Hematopoietic multipotent progenitor cell treated with erythropoietin and hydrocortisone succinate and interleukin-3 and kit ligand, for 17 days (in vitro differentiated cells): ENCODE results near the gene RPL12.

Experiments used
- DNase-seq: peaks from one replicate; pipeline ENCODE4 v3.0.0-alpha.2; 2015; ENCODE audit warnings: low spot score

The RPL12 gene

DNA sequence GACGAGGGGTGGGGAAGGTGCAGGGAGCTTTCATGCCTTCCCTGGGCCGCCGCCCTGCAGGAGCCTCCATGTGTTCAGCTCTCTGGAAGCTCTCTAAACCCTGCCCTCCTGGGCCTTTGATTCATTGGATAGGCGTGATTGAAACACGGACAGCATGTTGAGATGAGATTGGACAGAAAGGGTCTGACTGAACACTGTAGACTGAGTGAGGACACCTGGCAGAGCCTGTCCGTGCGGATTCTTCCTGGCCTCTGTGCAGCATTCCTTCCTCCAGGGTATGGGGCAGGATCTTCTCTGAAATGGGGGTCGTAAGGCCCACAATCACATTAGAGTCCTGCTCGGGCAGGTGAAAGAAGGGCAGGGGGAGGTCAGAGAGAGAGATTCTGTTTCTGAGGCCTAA lies 12.8 kb downstream of the RPL12 start:
- DNase-seq, result no peak

DNA sequence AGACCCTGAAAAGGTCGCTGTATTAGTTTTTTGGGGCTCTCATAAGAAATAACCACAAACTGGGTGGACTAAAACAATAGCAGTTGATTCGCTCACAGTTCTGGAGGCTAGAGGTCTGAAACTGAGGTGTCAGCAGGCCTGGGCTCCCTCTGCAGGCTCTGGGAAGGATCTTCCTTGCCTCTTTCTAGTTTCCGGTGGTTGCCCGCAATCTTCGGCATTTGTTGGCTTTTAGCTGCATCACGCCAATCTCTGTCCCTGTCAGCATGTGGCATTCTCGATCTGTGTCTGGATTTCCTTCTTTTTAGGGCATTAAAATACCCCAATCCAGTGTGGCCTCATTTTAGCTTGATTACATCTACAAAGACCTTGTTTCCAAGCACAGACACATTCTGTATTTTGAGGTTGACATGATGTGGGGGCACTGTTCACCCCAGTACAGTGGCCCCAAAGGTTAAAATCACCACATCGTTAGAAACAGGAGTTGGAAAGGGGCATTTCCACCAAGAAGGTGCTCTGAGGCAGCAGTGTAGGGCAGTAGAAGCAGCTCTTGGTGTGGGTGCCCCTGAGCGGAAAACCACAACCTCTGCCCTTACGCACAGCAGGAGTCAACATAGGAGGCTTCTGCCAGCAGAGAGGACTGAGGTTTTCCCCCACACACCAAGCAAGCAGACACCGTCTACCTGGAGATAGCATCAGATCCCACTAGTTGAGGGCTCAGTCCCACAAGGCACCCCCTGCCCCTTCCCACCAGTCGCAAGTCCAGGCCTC lies 13.5 kb downstream of the RPL12 start:
- no peak for DNase-seq

DNA sequence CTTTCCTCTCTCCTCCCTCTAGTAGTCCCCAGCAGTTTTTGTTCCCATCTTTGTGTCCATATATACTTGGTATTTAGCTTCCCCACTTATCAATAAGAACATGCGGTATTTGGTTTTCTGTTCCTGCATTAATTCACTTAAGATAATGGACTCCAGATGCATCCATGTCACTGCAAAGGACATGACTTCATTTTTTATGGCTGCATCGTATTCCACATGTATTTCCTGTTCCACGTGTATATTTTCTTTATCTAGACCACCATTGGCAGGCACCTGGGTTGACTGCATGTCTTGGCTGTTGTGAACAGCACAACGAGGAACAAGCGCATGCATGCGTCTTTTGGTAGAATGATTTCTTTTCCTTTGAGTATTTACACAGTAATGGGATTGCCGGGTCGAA lies 20.8 kb downstream of the RPL12 start:
- no peak for DNase-seq

DNA sequence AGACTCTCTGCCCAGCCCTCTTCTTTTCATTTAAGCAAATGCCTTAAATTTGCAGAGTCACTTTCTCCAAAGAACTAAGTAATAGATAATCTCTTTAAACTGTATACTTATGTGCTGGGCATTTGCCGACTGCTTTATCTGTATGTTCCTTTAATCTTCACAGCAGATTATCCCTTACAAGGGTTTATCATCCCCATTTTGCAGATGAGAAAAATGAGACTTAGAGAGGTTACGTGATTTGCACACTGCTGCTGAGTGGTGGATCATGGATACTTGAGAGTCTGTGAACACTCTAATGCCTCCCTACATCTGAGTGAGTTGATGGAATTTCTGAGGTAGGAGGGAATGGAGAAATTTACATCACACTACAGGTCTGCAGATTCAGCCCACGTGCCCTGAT lies 22.9 kb downstream of the RPL12 start:
- DNase-seq, result no peak

DNA sequence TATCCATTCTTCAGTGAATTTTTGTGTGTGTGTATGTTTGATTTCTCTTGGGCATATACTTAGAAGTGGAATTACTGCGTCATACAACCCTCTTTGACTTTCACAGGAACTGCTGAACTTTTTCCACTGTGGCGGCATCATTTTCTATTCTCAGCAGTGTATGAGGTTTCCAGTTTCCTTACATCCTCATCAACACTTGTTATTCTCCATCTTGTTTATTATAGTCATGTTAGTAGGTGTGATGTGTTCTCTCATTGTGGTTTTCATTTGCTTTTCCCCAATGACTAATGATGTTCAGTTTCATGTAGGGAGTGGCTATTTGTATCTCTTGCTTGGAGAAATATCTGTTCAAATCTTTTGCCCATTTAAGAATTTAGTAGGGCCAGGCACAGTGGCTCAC lies 24.4 kb downstream of the RPL12 start:
- no peak for DNase-seq

DNA sequence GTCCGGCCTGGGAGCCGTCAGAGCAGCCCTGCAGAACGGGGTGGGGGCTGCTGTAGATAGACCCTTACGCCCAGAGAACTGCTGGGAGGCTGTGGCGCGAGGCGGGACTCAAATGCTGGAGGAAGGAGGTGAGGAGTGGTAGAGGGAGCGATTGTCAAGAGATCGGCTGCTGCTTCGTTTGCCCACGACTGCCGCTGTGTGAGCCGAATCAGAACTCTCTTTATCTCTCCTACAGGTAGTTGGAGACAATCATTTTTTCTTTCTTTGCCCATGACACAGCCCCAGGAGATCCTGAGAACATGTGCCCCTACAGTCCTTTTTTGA lies 26.6 kb downstream of the RPL12 start:
- DNase-seq, result no peak

DNA sequence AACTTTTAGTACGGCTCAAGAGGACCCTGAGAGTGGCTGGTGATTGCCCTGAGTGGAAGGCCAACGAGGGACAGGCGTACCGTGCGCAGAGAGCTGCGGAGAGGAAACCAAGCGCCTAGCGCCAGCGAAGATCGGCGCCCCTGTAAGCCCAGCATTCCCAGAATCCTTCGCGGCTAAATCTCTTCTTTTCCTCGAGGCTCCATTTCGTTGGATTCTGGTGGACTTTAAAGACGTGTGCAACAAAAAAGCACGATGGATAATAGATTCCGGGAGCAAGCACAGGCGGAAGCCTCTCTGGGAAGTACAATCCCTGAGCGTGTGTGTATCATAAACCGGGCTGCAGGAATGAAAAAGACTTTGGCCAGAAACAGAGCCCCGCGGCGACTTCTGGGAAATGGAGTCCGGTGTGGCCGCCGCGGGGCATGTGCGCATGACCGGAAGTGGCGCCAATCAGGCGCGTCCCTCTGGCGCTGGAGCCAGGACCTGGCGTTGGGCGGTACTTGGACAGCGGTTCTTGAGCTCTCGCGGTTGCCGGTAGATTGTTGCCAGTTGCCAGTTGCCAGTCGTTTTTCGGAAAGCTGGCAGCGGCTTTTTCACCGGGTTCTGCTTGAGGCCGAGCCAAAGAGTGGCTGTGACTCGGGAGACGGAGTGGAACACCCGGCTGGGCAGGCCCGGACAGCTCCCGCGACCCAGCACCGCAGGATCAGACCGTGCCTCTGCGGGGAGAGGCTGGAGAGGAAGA lies 27.1 kb downstream of the RPL12 start, which contains the start of gene ZNF79:
Gene ZNF79, plus strand, starts transcription at position 449 of the 742 bp plus-strand sequence. CDS start 406 bp downstream, outside the sequence.
- peak; percentile 95 for DNase-seq

DNA sequence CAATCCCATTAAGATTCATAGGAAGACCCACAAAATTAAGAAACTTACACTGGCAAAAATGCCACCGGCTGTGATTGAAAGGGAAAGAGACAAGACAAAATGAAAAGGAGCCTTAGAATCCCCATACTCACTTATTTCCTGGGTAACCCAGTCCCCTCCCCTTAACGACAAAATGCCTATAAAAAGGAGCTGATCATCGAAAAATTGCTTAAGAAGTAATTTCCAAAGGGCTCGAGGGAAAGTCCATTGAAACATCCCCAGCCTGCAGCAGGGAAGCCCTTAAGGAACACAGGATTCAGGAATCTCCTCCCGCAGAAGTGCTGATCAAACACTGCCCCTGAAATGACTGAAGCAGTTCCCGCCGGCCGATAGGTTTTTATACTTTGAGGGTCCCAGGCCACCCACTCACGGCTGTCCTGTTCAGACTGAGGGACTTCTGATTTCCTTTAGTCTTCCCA lies 27.7 kb downstream of the RPL12 start:
- no peak for DNase-seq

DNA sequence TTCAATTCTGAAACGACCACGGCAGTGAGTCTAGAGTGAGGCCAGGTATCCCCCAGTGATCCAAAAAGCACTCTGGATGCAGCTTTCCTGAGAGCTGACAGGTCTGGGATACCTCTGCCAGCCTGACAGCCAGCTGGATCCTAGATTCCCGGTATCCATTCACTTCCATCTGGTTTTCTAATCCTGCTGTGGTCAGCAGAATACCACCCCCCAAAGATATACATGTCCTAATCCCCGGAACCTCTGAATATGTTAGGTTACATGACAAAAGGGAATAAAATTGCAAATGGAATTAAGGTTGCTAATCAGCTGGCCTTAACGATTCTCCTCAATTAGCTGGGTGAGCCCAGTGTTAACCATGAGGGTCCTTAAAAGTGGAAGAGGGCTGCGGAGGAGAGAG lies 28.4 kb downstream of the RPL12 start:
- DNase-seq, result no peak

DNA sequence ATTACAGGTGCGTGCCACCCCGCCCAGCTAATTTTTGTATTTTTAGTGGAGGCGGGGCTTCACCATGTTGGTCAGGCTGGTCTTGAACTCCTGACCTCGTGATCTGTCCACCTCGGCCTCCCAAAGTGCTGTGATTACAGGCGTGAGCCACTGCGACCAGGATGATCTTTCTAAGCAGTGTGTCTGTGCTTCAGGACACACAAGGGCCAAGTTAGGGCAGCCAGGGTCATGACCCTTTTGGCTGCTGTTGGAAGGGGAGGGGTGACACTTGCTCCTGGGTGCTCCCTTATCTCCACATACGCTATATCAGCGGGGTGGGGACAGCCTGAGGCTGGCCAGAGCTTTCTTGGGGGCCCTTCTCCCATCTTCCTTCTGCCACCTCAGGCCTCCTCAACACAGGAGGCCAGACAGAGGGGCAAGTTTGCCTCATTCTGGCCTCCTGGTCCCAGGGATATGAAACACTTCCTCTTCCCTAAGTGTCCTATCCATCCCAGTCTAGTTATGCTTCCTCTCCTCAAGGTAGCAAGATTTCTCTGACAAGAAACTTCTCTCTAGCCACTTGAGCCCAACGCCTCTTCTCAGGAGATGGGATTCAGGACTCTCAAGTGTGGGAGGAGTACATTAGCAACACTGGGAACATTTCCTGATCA lies 28.9 kb downstream of the RPL12 start:
- no peak for DNase-seq

DNA sequence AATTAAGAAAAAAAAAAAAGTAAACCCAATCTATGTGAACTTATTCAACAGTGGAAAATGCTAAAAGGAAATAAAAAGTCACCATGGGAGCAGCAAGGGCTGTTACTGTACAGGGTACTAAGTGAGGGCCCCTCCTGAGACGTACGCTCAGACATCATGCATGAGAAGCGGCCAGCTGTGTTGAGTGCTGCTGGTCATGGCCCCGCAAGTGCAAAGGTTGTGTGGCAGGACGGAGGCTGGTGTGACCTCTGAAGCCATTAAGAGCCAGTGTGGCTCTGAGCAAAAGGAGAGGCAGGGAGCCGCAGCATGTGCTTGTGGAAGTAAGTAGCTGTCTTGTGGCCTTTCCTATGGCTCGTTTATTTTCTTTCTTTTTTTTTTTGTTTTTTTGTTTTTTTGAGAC lies 30.1 kb downstream of the RPL12 start:
- DNase-seq, result no peak

DNA sequence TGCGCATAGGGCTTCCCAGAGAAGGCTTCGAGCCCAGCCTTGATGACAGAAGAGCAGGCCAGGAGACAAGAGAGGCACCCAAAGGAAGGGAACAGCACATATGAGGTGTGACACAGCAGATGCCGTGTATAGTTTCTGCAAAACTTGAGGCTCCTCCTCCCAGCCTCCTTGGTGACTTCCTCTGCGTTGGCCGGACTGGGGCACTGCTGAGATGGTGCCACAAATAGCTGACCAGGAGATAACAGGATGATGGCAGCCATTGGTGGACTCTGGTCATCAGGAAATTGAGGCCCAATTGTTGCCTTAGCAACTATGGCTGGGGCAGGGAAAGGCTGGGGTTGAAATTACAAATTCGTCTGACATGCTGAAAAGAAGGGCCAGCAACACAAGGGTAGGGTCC lies 31.9 kb downstream of the RPL12 start:
- no peak for DNase-seq

DNA sequence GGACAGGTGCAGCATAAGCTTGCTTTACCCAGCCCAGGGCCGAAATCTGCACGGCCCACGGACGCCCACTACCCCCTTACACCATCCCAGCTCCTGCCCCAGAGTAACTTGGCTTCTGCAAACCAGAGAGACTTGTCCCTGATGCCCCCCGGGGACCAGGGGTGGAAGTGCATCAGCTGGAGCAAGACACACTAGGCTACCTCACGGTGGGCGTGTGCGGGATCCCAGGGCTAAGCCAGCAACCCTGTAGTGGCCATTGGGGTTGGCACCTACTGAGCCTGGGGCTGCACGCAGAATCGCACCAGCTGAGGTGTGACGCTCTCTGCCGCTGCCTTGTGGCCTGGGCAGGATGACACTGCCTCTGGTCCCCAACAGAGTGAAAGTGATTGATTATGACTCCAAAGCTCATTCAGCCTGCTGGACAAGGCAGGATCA lies 33.2 kb downstream of the RPL12 start:
- DNase-seq, result no peak

DNA sequence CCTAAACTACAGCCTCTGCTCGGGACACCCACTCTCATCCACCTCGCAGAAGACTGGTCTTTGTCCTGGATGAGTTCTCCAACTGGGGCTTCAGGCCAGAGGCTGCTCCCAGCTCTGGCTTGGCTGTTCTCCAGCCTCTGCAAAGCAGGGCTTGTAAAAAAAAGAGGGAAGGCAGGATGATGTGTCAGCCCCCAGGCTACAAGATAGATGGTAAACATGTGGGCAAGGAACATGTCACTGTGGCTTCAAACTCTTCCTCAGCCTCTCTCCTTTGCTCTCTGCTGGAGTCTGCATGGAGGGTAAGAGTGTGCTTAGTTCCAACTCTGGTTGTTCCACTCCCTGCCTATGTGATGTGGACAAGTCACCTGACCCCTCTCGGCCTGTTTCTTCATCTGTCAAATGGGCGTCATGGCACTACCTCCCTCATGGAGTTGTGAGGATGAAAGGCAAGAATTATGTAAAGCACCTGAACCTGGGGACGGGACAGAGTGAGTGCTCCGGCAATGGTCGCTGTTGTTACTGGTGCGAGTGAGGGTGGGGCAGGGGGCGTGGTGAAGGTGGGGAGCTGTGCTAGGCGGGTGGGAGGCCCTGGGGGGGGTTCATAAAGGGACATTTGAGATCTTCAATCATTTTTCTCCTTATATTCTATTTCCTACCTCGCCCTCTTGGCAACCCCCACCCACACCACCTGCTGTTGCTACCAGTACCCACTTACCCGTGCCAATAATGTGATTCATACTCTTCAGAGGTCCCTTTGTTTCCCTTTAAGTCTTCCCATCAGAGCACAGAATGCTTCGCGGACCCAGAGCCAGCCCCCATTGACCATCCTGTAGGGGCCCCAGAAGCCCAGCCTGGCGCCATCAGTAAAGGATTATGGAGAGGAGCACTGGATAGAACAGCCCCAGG lies 33.8 kb downstream of the RPL12 start:
- DNase-seq, result no peak

DNA sequence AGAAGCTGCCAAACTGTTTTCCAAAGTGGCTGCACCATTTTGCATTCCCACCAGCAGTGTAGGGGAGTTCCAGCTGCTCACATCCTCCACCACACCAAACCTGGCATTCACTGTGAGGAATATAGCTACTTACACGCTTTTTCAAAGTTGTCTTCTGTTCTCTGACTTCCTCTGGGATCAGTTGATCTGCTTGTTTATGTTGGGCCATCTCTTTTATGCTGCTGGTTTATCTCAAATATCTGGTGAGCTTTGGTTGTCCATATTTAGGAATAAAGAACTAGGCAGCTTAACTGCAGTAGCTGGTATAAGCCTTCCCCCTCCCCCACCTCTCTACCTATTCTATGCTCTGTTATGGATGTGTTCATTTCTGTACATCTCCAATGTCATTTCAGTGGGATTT lies 35.5 kb downstream of the RPL12 start:
- no peak for DNase-seq

DNA sequence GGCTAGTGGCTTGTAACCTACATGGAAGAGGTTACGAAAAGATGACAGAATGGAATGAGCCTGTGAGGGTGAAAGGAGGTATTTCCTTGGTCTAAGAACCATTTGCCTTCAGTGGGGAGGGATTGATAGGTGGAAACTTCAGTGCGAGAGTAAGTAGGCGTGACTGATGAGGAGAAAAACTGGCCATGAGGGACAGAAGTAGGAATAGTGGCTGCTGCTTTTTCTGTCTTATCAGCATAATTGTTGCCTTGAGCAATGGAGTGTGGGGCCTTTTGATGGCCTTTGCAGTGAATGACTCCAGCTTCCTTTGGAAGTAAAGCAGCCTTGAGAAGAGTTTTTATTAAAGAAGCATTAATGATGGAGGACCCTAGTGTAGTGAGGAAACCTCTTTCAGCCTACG lies 36.1 kb downstream of the RPL12 start:
- DNase-seq, result no peak

DNA sequence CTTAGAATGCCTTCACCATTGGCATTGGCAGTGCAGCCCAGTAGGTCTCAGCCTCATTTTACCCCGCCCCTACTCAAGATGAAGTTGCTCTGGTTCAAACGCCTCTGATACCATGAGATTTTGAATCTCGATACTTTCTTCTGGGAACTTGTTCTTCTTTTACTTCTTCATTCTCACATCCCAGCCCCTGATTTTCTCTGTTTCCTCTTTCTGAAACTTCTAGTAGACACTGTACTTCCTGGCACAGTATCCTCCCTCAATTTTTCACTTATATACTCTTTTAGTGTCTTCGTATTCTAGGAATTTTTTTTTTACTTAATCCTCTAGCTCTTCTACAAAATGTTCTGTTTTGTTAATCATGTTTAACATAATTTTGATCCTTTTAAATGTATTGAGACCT lies 40.1 kb downstream of the RPL12 start:
- no peak for DNase-seq

DNA sequence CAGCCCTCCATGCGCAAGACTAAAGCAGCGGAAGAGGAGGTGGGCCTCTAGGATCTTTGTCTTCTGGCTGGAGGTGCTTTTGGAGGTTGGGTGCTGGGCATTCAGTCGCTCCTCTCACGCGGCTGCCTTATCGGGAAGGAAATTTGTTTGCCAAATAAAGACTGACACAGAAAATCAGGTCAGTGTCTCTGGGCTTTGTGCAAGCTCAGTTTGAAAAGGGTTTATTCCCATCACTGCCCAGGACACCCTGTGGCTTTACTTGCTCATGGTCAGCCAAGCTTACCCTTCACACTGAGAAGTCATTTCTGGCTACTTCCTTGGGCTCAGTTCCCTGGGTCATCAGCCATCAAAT lies 43.7 kb downstream of the RPL12 start:
- no peak for DNase-seq

DNA sequence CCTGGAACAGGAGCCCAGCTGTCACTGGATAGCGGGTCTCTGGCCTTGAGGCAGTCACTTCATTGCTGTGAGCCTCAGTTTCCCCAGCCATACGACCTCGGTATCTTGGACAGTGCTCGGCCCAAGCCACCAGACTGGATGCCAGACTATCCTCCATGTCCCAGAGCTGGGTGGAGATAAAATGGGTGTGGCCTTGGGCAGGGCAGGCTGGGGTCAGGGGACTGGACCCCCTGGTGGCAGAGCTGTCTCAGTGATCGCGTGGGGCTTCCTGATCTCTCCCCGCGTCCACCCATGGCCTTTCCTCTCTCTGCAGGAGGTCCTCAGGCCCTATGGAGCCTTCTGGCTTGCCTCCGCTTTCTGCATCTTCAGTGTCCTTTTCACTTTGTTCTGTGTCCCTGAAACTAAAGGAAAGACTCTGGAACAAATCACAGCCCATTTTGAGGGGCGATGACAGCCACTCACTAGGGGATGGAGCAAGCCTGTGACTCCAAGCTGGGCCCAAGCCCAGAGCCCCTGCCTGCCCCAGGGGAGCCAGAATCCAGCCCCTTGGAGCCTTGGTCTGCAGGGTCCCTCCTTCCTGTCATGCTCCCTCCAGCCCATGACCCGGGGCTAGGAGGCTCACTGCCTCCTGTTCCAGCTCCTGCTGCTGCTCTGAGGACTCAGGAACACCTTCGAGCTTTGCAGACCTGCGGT lies 44.3 kb downstream of the RPL12 start:
- DNase-seq, result no peak

DNA sequence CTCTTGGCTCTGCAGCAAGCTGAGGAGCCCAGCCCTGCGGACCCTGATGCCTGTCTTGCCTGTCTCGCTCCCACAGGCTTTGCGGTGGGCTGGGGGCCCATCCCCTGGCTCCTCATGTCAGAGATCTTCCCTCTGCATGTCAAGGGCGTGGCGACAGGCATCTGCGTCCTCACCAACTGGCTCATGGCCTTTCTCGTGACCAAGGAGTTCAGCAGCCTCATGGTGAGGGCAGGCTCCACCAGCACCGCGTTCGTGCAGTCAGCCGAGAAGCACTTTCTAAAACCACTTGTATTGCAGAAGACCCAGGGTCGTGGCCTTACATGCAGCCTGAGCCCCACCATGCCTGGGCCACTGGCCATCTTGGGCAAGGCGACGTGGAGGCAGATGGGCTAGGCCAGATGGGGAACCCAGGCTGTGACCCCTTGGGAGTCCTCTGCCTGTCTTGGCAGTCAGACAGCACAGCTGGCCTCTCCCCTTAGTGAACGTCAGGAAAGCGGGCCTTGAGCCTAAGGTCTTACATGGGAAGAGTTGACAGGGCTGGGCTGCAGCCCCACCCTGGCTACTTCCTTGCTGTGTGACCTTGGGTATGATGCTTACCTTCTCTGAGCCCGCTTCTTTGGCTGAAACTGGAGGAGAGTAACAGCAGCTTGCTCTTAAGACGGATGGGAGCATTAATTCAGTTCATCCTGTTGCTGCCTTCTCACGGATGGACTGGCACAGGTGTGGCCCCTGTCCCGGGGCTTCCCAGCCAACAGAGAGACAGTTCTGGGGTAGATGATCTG lies 45.7 kb downstream of the RPL12 start:
- no peak for DNase-seq

DNA sequence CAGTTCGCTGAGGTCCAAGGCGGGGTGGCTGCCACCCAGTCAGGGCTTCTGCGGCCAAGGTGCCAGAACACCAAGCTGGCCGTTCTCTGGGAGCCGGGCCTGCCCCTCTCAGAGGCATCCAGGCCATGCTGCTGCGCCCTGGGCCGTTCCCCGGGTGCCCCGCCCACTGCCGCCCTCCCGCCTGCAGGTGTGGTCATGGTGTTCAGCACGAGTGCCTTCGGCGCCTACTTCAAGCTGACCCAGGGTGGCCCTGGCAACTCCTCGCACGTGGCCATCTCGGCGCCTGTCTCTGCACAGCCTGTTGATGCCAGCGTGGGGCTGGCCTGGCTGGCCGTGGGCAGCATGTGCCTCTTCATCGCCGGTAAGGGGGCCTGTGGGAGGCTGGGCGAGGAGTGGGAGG lies 46.6 kb downstream of the RPL12 start:
- DNase-seq, result no peak
